ENCODE data around the gene HCST.
"Not testable (repeated sequence)": the region's sequence is repeated elsewhere in the genome, so short reads cannot be mapped to it uniquely, and the experiment has no call there.

The HCST gene

DNA sequence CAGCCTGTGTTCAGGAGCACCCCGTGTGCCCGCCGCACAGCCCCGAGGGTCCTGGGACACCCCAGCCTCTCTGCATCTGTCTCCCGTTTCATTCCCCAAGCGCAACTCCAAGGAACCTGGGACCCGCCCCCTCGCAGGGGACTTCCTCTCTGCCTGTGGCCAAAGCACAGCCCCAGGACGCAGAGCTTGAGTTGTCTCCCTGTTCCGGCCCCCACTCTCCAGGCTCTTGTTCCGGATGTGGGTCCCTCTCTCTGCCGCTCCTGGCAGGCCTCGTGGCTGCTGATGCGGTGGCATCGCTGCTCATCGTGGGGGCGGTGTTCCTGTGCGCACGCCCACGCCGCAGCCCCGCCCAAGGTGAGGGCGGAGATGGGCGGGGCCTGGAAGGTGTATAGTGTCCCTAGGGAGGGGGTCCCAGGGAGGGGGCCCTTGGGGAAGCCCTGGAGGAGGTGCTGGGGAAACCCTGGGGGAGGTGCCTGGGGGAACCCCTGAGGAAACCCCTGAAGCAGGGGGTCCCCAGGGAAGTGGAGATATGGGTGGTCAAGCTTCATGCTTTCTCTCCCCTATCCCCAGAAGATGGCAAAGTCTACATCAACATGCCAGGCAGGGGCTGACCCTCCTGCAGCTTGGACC lies 1.3 kb downstream of the HCST start:
- in situ Hi-C loops (cut with HindIII; ENCODE audit: low sequenced_read_pairs), result loop anchor here (10.0 kb wide), 1 partner anchor 69 kb away; no protein-coding TSS in a partner anchor

DNA sequence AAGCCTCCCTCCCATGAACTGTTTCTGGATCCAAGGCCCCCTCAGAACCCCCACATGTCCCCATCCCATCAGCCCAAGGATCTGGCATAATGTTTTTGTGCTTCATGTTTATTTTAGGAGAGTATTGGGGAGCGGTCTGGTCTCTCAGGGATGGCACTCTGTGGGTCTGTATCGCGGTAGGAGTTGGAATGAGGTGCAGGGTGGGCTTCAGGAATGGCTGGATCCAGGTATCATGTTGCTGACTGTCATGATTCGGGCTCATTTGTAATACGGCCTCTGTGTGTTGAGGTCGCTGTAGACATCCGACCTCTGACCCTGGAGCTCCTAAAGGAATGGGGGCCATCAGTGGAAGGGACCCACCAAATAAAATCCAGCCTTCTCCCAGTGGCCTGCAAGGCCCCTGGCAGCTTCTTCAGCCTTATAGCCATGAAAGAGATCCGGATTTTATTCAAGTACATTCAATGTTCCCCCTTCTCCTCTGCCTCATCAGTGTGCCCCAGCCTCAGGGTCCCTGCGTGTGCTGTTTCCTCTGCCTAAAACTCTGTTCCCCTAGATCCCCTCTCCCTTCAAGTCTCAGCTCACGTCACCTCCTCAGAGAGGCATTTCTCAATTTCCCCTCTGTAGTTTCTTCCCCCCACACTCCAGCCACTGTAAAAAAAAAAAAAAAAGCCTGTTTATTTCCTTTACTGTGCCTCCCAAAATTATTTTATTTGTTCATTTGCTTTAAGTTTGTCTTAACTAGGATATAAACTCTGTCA lies 2.2 kb downstream of the HCST start:
- in situ Hi-C loops (cut with HindIII; ENCODE audit: low sequenced_read_pairs), result loop anchor here (10.0 kb wide), 1 partner anchor 70 kb away; no protein-coding TSS in a partner anchor

DNA sequence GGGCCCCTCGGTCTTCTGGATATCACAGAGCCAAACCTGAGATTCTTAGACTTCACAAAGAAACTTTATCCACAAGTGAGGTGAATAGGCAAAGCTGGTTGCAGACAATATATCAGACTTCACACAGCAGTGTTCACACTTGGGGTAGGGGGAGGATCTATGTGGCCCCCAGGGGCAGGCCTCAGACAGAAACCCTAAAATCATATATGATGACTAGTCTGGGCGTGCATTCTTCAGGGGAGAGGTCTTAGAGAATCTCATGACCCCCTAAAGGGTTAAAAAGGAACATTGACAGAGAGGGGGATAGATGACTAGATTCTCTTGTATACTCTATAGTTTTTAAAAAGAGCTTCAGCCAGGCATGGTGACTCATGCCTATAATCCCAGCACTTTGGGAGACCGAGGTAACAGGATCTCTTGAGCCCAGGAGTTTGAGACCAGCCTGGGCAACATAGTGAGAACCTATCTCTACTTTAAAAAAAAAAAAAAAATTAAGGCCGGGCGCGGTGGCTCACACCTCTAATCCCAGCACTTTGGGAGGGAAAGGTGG lies 2.9 kb downstream of the HCST start:
- in situ Hi-C loops (cut with HindIII; ENCODE audit: low sequenced_read_pairs), result loop anchor here (10.0 kb wide), 1 partner anchor 70 kb away; no protein-coding TSS in a partner anchor

GRCh38 chr19:35907377-35907745 lies 5.0 kb downstream of the HCST start:
- in situ Hi-C loops (cut with HindIII; ENCODE audit: low sequenced_read_pairs), result loop anchor here (10.0 kb wide), 1 partner anchor 73 kb away; no protein-coding TSS in a partner anchor

GRCh38 chr19:35908010-35908441 lies 5.7 kb downstream of the HCST start, which contains the start of gene TYROBP:
Gene TYROBP, minus strand, starts transcription at chr19:35908295. Its CDS starts 67 bp downstream, at chr19:35908228.
- in situ Hi-C loops (cut with HindIII; ENCODE audit: low sequenced_read_pairs), result loop anchor here (10.0 kb wide), 1 partner anchor 73 kb away; no protein-coding TSS in a partner anchor

DNA sequence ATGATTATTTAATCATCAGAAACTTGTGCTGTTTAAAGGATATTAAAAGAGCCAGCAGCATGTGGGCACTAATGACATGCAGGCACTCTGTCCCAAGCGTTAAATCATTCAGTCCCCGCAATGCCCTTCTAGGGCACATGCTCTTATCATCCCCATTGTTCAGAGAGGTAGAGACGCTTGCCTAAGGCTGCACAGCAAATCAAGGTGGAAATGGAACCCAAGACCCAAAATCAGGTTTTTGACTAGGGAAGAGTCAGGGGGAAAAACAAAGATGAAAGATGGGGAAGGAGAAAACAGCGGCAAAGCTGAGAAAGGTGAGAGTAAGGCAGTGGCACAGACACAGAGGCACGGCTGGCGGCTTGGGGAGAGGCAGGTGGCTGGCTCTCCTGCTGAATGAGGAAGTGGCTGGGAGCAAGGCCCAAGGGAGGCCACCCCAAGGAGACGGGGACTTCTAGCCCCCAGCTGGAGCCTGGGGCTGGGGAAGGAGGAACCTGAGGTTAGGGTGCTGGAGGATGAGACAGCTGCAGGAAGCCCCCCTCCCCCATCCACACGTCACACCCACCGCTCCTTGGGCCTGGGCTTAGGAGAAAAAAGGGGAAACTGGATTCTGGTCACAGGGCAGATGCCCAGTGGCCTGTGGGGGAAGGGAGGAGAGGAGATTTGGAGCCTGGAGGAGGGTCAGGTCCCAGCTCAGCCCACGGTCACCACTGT lies 6.8 kb downstream of the HCST start:
- in situ Hi-C loops (cut with HindIII; ENCODE audit: low sequenced_read_pairs), result loop anchor here (10.0 kb wide), 1 partner anchor 74 kb away; no protein-coding TSS in a partner anchor

DNA sequence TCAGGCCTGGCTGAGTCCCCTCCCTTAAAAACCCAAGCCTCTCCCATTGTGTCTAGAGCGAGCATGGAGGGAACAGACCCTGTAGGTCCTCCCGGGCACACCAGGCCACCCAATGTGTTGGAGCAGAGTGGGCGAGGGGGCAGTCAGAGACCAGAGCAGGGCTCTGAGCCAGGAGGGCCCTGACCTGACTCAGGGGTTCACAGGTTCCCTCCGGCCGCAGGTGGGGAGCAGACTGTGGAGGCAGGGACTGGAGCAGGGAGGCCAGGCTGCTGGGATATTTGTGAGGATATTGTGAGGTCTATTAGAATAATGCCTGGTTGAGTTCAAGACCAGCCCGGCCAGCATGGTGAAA lies 7.3 kb downstream of the HCST start:
- in situ Hi-C loops (cut with HindIII; ENCODE audit: low sequenced_read_pairs), result loop anchor here (10.0 kb wide), 1 partner anchor 75 kb away; no protein-coding TSS in a partner anchor

DNA sequence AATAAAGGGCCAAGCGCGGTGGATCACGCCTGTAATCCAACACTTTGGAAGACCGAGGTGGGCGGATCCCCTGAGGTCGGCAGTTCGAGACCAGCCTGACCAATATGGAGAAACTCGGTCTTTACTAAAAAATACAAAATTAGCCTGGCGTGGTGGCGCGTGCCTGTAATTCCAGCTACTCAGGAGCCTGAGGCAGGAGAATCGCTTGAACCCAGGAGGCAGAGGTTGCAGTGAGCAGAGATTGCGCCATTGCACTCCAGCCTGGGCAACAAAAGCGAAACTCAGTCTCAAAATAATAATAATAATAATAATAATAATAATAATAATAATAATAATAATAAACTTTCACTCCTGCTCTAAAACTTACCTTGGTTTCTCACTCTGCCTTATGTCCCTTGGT lies 8.0 kb downstream of the HCST start:
- in situ Hi-C loops (cut with HindIII; ENCODE audit: low sequenced_read_pairs), result not testable (repeated sequence)

GRCh38 chr19:35911173-35911572 lies 8.8 kb downstream of the HCST start:
- in situ Hi-C loops (cut with HindIII; ENCODE audit: low sequenced_read_pairs), result no loop called here

DNA sequence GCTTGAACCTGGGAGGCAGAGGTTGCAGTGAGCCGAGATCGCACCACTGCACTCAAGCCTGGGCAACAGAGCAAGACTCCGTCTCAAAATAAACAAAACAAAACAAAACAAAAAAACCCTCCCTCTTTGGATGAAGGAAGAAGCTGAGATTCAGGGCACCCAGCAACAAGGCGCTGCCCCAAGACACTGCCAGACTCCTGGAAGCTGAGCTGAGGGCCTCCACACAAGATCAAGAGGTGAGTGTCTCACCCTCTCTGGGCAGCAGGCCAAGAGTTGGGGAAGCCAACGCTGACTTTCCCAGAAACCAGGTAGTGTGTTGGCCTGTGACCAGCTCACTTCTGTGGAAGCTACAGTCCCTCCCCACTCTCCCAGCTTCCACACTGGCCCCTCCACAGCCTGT lies 9.5 kb downstream of the HCST start:
- in situ Hi-C loops (cut with HindIII; ENCODE audit: low sequenced_read_pairs), result no loop called here

GRCh38 chr19:35913589-35913988 lies 11.3 kb downstream of the HCST start:
- in situ Hi-C loops (cut with HindIII; ENCODE audit: low sequenced_read_pairs), result no loop called here

- in situ Hi-C loops (cut with HindIII; ENCODE audit: low sequenced_read_pairs), result no loop called here
These were observed 13.1 kb downstream of the HCST start for GRCh38 chr19:35915443-35915842.

DNA sequence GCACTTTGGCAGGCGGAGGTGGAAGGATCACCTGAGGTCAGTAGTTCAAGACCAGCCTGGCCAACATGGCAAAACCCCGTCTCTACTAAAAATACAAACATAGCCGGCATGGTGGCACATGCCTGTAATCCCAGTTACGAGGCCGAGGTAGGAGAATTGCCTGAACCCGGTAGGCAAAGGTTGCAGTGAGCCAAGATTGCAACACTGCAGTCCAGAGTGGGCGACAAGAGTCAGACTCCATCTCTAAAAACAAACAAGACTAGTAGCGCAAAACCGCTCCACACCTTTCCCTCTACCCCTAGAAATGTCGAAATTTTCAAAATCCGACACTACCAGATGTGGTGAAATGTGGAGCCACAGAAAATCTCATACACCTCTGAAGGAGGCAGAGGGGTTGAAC lies 17.0 kb downstream of the HCST start:
- in situ Hi-C loops (cut with HindIII; ENCODE audit: low sequenced_read_pairs), result no loop called here

GRCh38 chr19:35921012-35921411 lies 18.7 kb downstream of the HCST start:
- in situ Hi-C loops (cut with HindIII; ENCODE audit: low sequenced_read_pairs), result no loop called here

GRCh38 chr19:35925501-35925900 lies 23.2 kb downstream of the HCST start:
- in situ Hi-C loops (cut with HindIII; ENCODE audit: low sequenced_read_pairs), result no loop called here

GRCh38 chr19:35928507-35928906 lies 26.2 kb downstream of the HCST start:
- in situ Hi-C loops (cut with HindIII; ENCODE audit: low sequenced_read_pairs), result no loop called here

DNA sequence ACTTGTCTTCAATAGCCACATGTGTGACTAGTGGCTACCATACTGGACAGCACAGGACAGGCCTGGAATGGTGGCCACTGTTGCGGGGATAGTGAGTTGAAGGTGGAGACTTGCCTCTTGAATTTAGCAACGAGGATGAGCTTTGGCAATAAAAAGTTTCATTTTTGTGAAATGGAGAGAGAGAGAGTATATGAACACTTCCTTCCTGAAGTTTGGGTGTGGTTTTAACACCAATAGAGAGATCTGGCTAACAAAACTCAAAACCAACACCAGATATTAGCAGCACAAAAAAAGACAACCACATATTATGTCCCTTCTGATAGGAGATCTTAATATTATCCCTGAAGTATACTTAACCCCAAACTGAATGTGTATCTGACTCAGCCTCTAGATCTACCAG lies 27.5 kb downstream of the HCST start:
- in situ Hi-C loops (cut with HindIII; ENCODE audit: low sequenced_read_pairs), result no loop called here

- in situ Hi-C loops (cut with HindIII; ENCODE audit: low sequenced_read_pairs), result no loop called here
These were observed 29.0 kb downstream of the HCST start for GRCh38 chr19:35931161-35931873.

GRCh38 chr19:35931874-35932202 lies 29.5 kb downstream of the HCST start:
- in situ Hi-C loops (cut with HindIII; ENCODE audit: low sequenced_read_pairs), result no loop called here

GRCh38 chr19:35932291-35932936 lies 30.1 kb downstream of the HCST start:
- in situ Hi-C loops (cut with HindIII; ENCODE audit: low sequenced_read_pairs), result no loop called here
